K562 (cell line): ENCODE data around the gene HINT3. TPM values are rescaled to one million over a fixed set of nuclear protein-coding genes. Genes with fewer than 3 reads are reported as not detected.

Experiments used
- ATF2 ChIP-seq: sonication (generic); formaldehyde crosslinking; IDR thresholded peaks from 2 replicates; pipeline ENCODE4 v1.8.1; 2022; ENCODE audit warnings: missing genetic modification reagents
- NFIX ChIP-seq: fragments of 250-450 bp; sonication (Bioruptor Pico); IDR thresholded peaks from 2 replicates; pipeline ENCODE4 v1.4.0; 2020; ENCODE audit warnings: low read depth, mild to moderate bottlenecking, moderate library complexity
- RNF219 ChIP-seq: fragments of 250-450 bp; sonication (Bioruptor Pico); IDR thresholded peaks from 2 replicates; pipeline ENCODE4 v1.5.0; 2022; ENCODE audit warnings: mild to moderate bottlenecking
- TBL1XR1 ChIP-seq, 2 experiments: IDR thresholded peaks; 2 replicates each; pipeline ENCODE4 v1.6.1; 2012; ENCODE audit warnings: improper control_type of control experiment in 2 of 2, low read length in 2 of 2, mild to moderate bottlenecking in 1 of 2
- XRCC3 ChIP-seq: fragments of 450-650 bp; IDR thresholded peaks from 2 replicates; pipeline ENCODE4 v1.6.1; 2017; ENCODE audit warnings: mild to moderate bottlenecking, moderate library complexity
- ZNF639 ChIP-seq, 2 experiments: fragments of 200-800 bp in 1 of 2; sonication (Bioruptor generic) in 1 of 2; sonication (generic) in 1 of 2; formaldehyde crosslinking in 1 of 2; IDR thresholded peaks in 1 of 2; conservative IDR thresholded peaks in 1 of 2; 2 replicates each; pipeline versions ENCODE4 v1.5.0 to v1.6.1; 2016 to 2020; ENCODE audit warnings: missing compliant biosample characterization in 1 of 2, missing genetic modification characterization in 1 of 2, missing genetic modification reagents in 1 of 2
- polyA plus RNA-seq, 8 experiments: library from polyadenylated mRNA; depleted of rRNA in 4 of 8; stranded (reverse) in 5 of 8; unstranded in 3 of 8; fragments of >200 nt; fragmentation: Nextera tagmentation in 2 of 8; fragmentation: Illumina TruSeq in 1 of 8; extraction: Ambion mirVana in 2 of 8; extraction: Trizol in 1 of 8; gene quantifications; 2 replicates each; pipeline versions ENCODE4 v1.2.1 to v1.2.3, GENCODE V29; 2011 to 2014; ENCODE audit warnings: inconsistent platforms in 1 of 8, missing spikeins in 1 of 8
- total RNA-seq, 7 experiments: library from RNA; depleted of rRNA in 6 of 7; stranded (reverse); fragments of >200 nt in 6 of 7; fragmentation: Illumina TruSeq in 2 of 7; extraction: Trizol in 2 of 7; gene quantifications; 2 replicates each; pipeline versions ENCODE4 v1.2.1 to v1.2.3, GENCODE V29; 2011 to 2021; ENCODE audit warnings: low replicate concordance in 1 of 7

The HINT3 gene
- total and polyA plus RNA-seq, 9 of the 15 experiments (the other 6 are each of a cell fraction or from before 2014, with no cell fraction given): 1.4 to 16.6 (median 10.8) TPM

GRCh38 chr6:125956506-125957390 lies at the start of gene HINT3 (continued):
- TF ChIP-seq ZNF639 (CRISPR knock-in tag; conservative IDR thresholded peaks at IDR 0.05 in 1 of 2, IDR thresholded peaks at IDR 0.05 in 1 of 2) (peak in 1 of 2 experiments; percentile 54; a peak in 1 of 4 replicates), RNF219 (CRISPR knock-in tag) (no peak), XRCC3 (no peak), NFIX (no peak), ATF2 (CRISPR knock-in tag) (no peak; the same call in 1 of the 2 replicates), TBL1XR1 (IDR thresholded peaks at IDR 0.05; ENCODE audit: low read length in 2 of 2) (peak; percentile 31 to 96; a peak in 2 of 4 replicates)
